Karpas-422 (cell line): ENCODE results near the gene MOB3B. TPM values are rescaled to one million over a fixed set of nuclear protein-coding genes. Genes with fewer than 3 reads are reported as not detected.

Experiments
- DNase-seq: peaks from one replicate; pipeline ENCODE4 v3.0.0-alpha.2; 2015
- H2AFZ ChIP-seq: fragments of 200-600 bp; sonication (generic); 2 replicates; pipeline ENCODE4 v1.6.1; 2014; ENCODE audit warnings: antibody characterized with exemption, low read length, mixed read lengths
- H3K27ac ChIP-seq: fragments of 200-600 bp; sonication (generic); 2 replicates; pipeline ENCODE4 v1.5.1; 2014; ENCODE audit warnings: mild to moderate bottlenecking, low read length, moderate library complexity
- H3K27me3 ChIP-seq: fragments of 200-600 bp; sonication (generic); 2 replicates; pipeline ENCODE4 v1.6.1; 2014; ENCODE audit warnings: low read length, mixed read lengths
- H3K36me3 ChIP-seq: fragments of 200-600 bp; sonication (generic); 2 replicates; pipeline ENCODE4 v1.6.1; 2014; ENCODE audit warnings: low read length, mixed read lengths; ENCODE audit not compliant: insufficient read depth
- H3K4me1 ChIP-seq: fragments of 200-600 bp; sonication (generic); 2 replicates; pipeline ENCODE4 v1.6.1; 2014; ENCODE audit warnings: mild to moderate bottlenecking, low read length, mixed read lengths
- H3K4me2 ChIP-seq: fragments of 200-600 bp; sonication (generic); 2 replicates; pipeline ENCODE4 v1.6.1; 2014; ENCODE audit warnings: low read length, low read depth, mild to moderate bottlenecking; ENCODE audit not compliant: poor library complexity, severe bottlenecking
- H3K4me3 ChIP-seq: fragments of 200-600 bp; sonication (generic); 2 replicates; pipeline ENCODE4 v1.5.1; 2014; ENCODE audit warnings: mild to moderate bottlenecking, antibody characterized with exemption, low read length, mixed read lengths
- H3K79me2 ChIP-seq: fragments of 200-600 bp; sonication (generic); 2 replicates; pipeline ENCODE4 v1.6.1; 2014; ENCODE audit warnings: mild to moderate bottlenecking, low read length, mixed read lengths
- H3K9ac ChIP-seq: fragments of 200-600 bp; sonication (generic); 2 replicates; pipeline ENCODE4 v1.6.0; 2014; ENCODE audit warnings: low read length
- H3K9me2 ChIP-seq: fragments of 200-600 bp; sonication (generic), shearing (Covaris generic); replicated peaks from 2 replicates; pipeline ENCODE4 v1.6.0; 2014; ENCODE audit warnings: mild to moderate bottlenecking, low read length, moderate library complexity; ENCODE audit not compliant: insufficient read depth
- H3K9me3 ChIP-seq: fragments of 300-700, 200-600 bp; sonication (generic); 2 replicates; pipeline ENCODE4 v1.6.1; 2014; ENCODE audit warnings: low read length, mixed read lengths
- H4K20me1 ChIP-seq: fragments of 200-600 bp; sonication (generic); 2 replicates; pipeline ENCODE4 v1.6.1; 2014; ENCODE audit warnings: mild to moderate bottlenecking, antibody characterized with exemption, low read length, low read depth; ENCODE audit not compliant: insufficient read depth
- total RNA-seq: library from RNA; depleted of rRNA; stranded (reverse); fragments of >200 nt; shearing (Covaris generic); gene quantifications from 2 replicates; pipeline ENCODE4 v1.2.3, GENCODE V29; 2014; ENCODE audit warnings: low replicate concordance; rRNA removed

The MOB3B gene
- total RNA-seq, 1 experiment from 2014 or later = 0.45 TPM

DNA sequence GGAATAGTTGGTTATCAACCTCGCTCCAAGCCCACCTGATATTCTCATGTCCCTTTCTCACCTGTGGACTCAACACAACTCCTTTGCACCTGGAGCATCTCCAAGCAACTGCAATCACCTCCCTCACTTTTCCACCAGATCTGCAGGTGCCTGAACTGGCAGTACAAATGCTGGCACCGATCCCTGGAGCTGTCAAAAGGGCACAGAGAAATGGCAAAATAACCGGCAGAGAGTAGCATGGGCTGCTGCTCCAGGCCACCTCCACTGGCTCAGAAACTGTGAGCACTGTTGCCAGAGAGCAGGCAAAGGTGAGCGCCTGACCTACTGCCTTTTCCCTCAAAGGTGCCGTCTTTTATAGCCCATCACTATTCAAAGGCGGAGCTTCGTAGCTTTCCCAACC is 247.3 kb downstream of the MOB3B start:
- no peaks in the 10 kb centered on the region for H3K9me3 ChIP-seq
- H3K4me2 ChIP-seq = no peak overlapping the region
- H3K4me3 ChIP-seq = no peak overlapping the region
- no peaks in the 10 kb centered on the region for H3K79me2 ChIP-seq
- H4K20me1 ChIP-seq = no peaks in the 10 kb centered on the region
- no peak overlapping the region for H2AFZ ChIP-seq
- no peak overlapping the region for H3K27ac ChIP-seq
- H3K27me3 ChIP-seq = no peaks in the 10 kb centered on the region
- H3K9ac ChIP-seq = no peak overlapping the region
- DNase-seq = no peak
- H3K36me3 ChIP-seq = no peaks in the 10 kb centered on the region
- H3K9me2 ChIP-seq = no peaks in the 10 kb centered on the region
- H3K4me1 ChIP-seq = peaks cover 8% of the 10 kb centered on the region

DNA sequence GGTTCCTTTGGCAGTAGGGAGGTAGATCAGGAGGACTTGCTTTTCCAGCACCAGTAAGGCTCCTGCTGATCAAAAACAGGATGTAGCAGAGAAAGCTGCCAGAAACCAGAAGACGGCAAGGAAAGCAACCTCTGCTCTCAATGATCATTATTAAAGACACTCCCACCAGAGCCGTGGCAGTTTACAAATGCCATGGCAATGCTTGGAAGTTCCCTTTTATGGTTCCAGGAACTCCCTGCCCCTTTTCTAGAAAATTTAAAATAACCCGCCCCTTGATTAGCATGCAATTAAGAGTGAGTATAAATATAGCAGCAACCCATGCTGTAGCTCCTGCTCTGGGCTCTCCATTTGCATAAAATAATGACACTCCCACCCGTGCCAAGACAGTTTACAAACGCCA is 248.8 kb downstream of the MOB3B start:
- Histone ChIP-seq H3K9me3 (no peaks in the 10 kb centered on the region), H3K79me2 (no peaks in the 10 kb centered on the region), H3K4me1 (peaks cover 11% of the 10 kb centered on the region), H3K27me3 (no peaks in the 10 kb centered on the region), H4K20me1 (no peaks in the 10 kb centered on the region), H3K27ac (no peak overlapping the region), H3K9me2 (no peaks in the 10 kb centered on the region), H2AFZ (no peak overlapping the region), H3K9ac (no peak overlapping the region), H3K4me3 (peak overlapping the region; percentile 45; the same call in 1 of the 2 replicates), H3K4me2 (peak overlapping the region; percentile 43), H3K36me3 (no peaks in the 10 kb centered on the region)
- DNase-seq = peak; percentile 44

DNA sequence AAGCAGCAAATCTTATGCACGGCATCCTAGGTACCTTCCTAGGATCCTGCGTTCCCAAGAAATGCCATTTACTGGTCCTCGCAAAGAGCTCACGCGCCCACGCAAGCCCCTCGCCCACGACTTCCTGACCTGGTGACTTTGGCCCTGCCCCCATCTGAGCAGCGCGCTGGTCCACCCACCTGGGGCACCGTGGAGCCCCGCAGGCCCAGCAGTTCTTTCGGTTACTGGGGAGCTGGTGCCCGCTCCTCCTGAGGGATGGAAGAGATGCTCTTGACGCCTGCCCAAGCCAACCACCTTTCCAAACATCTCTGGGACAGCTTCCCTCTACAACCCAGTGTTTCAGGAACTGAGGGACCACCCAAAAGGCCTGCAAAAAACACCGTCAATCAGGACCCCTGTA is 249.4 kb downstream of the MOB3B start:
- H3K4me2 ChIP-seq = no peak overlapping the region
- H3K9me2 ChIP-seq = no peaks in the 10 kb centered on the region
- H3K27ac ChIP-seq = no peak overlapping the region
- no peaks in the 10 kb centered on the region for H3K27me3 ChIP-seq
- no peak for DNase-seq
- no peak overlapping the region for H3K4me3 ChIP-seq
- H3K9me3 ChIP-seq = no peaks in the 10 kb centered on the region
- H4K20me1 ChIP-seq = no peaks in the 10 kb centered on the region
- H3K9ac ChIP-seq = no peak overlapping the region
- H3K36me3 ChIP-seq = no peaks in the 10 kb centered on the region
- no peak overlapping the region for H2AFZ ChIP-seq
- peaks cover 11% of the 10 kb centered on the region for H3K4me1 ChIP-seq
- H3K79me2 ChIP-seq = no peaks in the 10 kb centered on the region

DNA sequence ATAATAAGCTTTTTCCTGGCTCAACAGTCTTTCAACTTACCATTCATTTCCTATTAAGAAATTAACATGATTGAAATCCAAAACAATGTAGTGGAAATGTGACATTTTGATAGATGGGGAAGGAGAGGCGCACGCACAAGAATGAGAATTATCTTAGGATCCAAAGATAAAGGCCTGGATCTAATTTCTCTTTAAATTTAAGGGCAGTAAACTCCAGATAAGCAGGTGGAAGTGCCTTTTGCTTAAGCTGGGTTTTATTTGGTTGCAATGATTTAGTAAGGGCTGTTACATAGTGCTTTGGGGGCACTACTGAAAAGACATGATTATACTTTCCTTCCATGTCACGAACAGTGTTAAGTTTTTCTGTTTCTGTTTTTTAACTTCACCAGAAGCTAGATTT is 250.0 kb downstream of the MOB3B start:
- Histone ChIP-seq H3K27ac (no peak overlapping the region), H3K4me2 (no peak overlapping the region), H2AFZ (no peak overlapping the region), H3K9me3 (no peaks in the 10 kb centered on the region), H3K9me2 (no peaks in the 10 kb centered on the region), H3K27me3 (no peaks in the 10 kb centered on the region), H3K9ac (no peak overlapping the region), H4K20me1 (no peaks in the 10 kb centered on the region), H3K79me2 (no peaks in the 10 kb centered on the region), H3K4me1 (peaks cover 11% of the 10 kb centered on the region), H3K4me3 (no peak overlapping the region), H3K36me3 (no peaks in the 10 kb centered on the region)
- no peak for DNase-seq

DNA sequence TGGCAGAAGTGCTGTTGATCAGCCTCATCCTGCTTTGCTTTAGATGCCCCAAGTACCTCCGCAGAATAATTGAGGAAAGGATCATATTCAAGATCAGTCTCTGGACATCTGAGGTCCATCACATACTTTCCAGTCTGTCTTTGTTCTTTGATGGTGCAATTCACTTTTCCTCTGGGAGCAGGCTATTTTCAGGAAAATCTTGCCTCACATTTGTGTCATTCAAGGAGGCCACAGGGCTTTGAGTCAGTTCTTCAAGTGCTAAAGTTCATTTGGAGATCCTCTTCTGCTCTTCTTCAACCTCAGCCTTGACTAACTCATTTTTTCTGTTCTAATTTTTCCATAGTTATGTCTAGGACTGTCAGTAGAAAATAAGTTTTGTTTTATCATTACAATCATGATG is 251.2 kb downstream of the MOB3B start:
- no peak overlapping the region for H3K4me2 ChIP-seq

DNA sequence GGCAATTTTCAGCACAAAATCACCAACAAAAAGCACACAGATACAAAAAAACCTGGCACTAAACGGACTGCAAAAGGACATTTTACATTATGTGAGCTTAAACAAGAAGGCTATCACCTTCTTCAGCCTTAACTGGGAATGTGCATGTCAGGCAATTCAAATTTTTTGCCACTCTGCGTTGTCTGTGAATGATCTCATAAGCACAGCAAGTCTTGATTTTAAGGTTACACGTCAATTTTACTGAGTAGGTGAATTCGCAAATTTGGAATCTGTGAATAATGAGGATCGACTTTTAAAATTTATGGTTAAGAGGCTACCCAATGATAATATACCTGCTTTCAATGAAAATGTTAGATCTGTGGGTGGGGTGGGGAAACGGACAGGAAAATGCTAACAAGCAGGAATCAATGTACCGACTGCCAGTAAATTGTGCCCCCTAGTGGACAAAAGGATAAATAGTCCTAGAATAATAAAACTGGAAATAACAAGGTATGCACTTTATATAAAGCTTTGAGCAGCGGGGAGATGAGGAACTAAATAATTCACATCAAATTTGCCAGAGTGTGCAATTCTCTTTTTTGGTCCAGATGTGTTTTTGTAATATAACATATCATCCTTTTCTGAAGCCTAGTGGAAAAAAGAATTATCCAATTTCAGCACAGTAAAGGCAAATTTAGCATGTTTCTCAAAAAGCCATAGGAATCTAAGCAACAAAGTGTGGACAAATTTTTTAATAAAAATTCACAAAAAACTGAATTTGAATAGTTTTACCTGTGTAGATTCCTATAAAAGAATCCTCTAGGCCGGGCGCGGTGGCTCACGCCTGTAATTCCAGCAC is 253.2 kb downstream of the MOB3B start:
- Histone ChIP-seq H4K20me1 (no peaks in the 10 kb centered on the region), H3K36me3 (no peaks in the 10 kb centered on the region), H3K9me3 (no peaks in the 10 kb centered on the region), H3K9me2 (no peaks in the 10 kb centered on the region), H3K27me3 (0 out of 2 replicates have a peak, but pooled peaks cover 2% of the 10 kb centered on the region), H3K4me2 (no peak overlapping the region), H2AFZ (peak overlapping the region; percentile 50; the same call in 1 of the 2 replicates), H3K4me3 (no peak overlapping the region), H3K79me2 (no peaks in the 10 kb centered on the region), H3K27ac (no peak overlapping the region), H3K9ac (no peak overlapping the region), H3K4me1 (peaks cover 22% of the 10 kb centered on the region)
- DNase-seq = peak; percentile 85

More for the DNA sequence above, 251.2 kb downstream of the MOB3B start:
- Histone ChIP-seq H3K79me2 (no peaks in the 10 kb centered on the region), H3K9me3 (no peaks in the 10 kb centered on the region), H3K36me3 (no peaks in the 10 kb centered on the region), H3K4me1 (peaks cover 11% of the 10 kb centered on the region), H3K9ac (no peak overlapping the region), H3K27me3 (no peaks in the 10 kb centered on the region), H2AFZ (no peak overlapping the region), H3K9me2 (no peaks in the 10 kb centered on the region), H3K4me3 (no peak overlapping the region), H4K20me1 (no peaks in the 10 kb centered on the region), H3K27ac (no peak overlapping the region)
- no peak for DNase-seq

Other genes starting within 250 kb of the MOB3B start
- not detected in 2 replicates for gene EQTN, start 232.7 kb downstream of the MOB3B start, total RNA-seq
- gene IFNK, start 5.5 kb downstream of the MOB3B start, total RNA-seq = not detected in 2 replicates
- 14.0 and 40.6 TPM in 2 replicates for gene C9orf72, start 43.7 kb upstream of the MOB3B start, total RNA-seq